ENCODE data around the gene FRMD4A. TPM values are rescaled to one million over a fixed set of nuclear protein-coding genes. Genes with fewer than 3 reads are reported as not detected.
A peak's percentile ranks its signal among the peaks of the same experiment; 100 is the strongest.

Gene FRMD4A
- total RNA-seq, 2 experiments from 2014 or later, result 0.88 to 1.4 TPM

DNA sequence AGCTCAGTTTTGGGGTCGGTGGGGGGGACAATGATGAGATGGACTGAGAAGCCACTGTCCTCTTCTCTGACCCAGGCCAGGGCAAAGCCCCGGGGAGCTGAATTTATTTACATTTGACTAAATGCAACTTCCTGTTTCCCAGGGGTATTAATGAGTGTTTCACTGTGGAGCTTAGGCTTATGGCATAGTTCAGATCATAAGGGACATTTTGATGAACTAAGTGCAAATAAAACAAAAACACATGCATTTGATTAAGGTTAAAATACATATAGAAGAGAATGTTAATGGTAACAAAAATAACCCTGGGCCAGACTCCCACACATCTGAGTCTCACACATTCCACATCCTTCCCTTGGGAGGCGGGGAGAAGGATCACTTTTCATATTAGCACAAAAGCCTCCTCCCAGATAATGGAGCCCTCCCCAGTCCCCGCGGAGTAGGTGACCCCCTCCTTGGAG, 320.6 kb downstream of the FRMD4A start:
- H3K27me3 Mint-ChIP-seq, result peaks cover 26% of the 10 kb centered on the region
- peak overlapping the region; percentile 62 for H3K27ac Mint-ChIP-seq
- peak; percentile 6 for ATAC-seq (ENCODE audit: low read depth)
- peaks cover 25% of the 10 kb centered on the region for H3K4me1 Mint-ChIP-seq
- no peaks in the 10 kb centered on the region for H3K9me3 Mint-ChIP-seq
- no peaks in the 10 kb centered on the region for H3K36me3 Mint-ChIP-seq
- DNase-seq, result no peak
- POLR2A ChIA-PET, result no interaction called here
- peak overlapping the region; percentile 68 for H3K4me3 Mint-ChIP-seq

DNA sequence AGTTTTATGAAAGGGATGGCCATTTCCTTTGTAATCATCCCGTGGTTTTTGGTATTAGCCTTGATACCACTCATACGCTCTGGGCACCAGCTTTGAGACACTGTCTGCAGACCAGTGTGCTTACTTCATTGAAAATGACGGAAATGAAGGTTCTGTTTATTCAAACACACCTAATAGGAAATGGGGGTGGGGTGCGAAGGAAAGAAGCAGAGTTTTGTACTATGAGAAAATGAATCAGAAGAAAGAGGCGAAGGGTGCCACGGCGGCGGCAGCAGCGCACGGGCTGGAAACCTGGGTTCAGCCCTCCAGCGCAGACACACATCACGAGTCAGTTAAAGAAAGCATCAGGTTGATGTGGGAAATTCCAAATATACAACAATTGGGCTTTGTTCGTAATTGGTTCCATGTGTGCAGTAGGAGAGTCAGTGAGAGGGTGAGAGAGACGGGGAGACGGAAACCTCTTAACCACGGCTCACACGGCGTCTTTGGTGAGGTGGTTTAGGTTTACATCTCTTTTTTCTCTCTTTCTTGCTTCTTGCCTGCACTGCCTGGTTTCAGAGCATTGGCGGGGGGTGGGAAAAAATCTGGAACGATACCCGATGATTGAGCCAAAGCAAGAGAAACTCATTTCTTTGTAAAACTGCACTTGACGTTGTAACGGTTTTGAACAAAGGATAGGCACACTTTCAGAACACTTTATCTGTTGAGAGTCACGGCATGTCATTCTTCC, 321.2 kb downstream of the FRMD4A start:
- Mint-ChIP-seq H3K4me3 (peak overlapping the region; percentile 68), H3K4me1 (peaks cover 25% of the 10 kb centered on the region), H3K27ac (peak overlapping the region; percentile 62), H3K9me3 (no peaks in the 10 kb centered on the region), H3K36me3 (no peaks in the 10 kb centered on the region), H3K27me3 (peaks cover 26% of the 10 kb centered on the region)
- POLR2A ChIA-PET, result no interaction called here
- peak; percentile 76 for ATAC-seq (ENCODE audit: low read depth)
- DNase-seq, result peak; percentile 45

DNA sequence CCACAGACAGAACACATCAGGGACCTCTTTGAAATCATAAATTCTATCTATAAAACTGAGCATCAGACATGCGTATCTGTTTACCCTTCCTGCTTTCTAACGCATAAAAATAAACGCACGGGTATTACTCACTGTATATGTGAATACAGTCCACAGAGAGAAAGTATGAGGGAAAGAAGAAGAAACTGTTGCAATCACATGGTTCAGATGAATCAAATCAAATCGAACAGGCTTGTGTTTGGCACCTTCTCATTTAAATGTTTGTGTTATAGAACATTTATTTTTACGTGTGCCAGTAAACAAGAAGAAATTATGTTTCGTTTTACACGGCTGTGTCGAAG, 322.0 kb downstream of the FRMD4A start:
- POLR2A ChIA-PET, result interaction anchor here (0.7 kb wide), 2 partner anchors 177 to 348 kb away, joined by 3 read pairs; no protein-coding TSS in a partner anchor
- H3K4me3 Mint-ChIP-seq, result peak overlapping the region; percentile 68
- H3K4me1 Mint-ChIP-seq, result peaks cover 30% of the 10 kb centered on the region
- H3K27ac Mint-ChIP-seq, result no peak overlapping the region
- H3K36me3 Mint-ChIP-seq, result no peaks in the 10 kb centered on the region
- no peak for ATAC-seq (ENCODE audit: low read depth)
- H3K27me3 Mint-ChIP-seq, result peaks cover 26% of the 10 kb centered on the region
- H3K9me3 Mint-ChIP-seq, result no peaks in the 10 kb centered on the region
- DNase-seq, result no peak

GRCh38 chr10:14004536-14004935, 326.2 kb downstream of the FRMD4A start:
- ATAC-seq (ENCODE audit: low read depth) (no peak), DNase-seq (no peak)
- H3K4me1 Mint-ChIP-seq, result peaks cover 31% of the 10 kb centered on the region
- H3K4me3 Mint-ChIP-seq, result no peak overlapping the region
- peaks cover 1% of the 10 kb centered on the region for H3K9me3 Mint-ChIP-seq
- POLR2A ChIA-PET, result no interaction called here
- H3K27ac Mint-ChIP-seq, result no peak overlapping the region
- H3K36me3 Mint-ChIP-seq, result no peaks in the 10 kb centered on the region
- peaks cover 18% of the 10 kb centered on the region for H3K27me3 Mint-ChIP-seq

GRCh38 chr10:14003517-14004184, 327.1 kb downstream of the FRMD4A start:
- POLR2A ChIA-PET, result interaction anchor here (0.9 kb wide), 1 partner anchor 181 kb away, joined by 3 read pairs; no protein-coding TSS in a partner anchor

GRCh38 chr10:14001298-14002040, 329.3 kb downstream of the FRMD4A start:
- Mint-ChIP-seq H3K9me3 (peaks cover 1% of the 10 kb centered on the region), H3K27ac (no peak overlapping the region)

More at GRCh38 chr10:14003517-14004184, 327.1 kb downstream of the FRMD4A start:
- Mint-ChIP-seq H3K4me3 (peak overlapping the region; percentile 37), H3K27ac (no peak overlapping the region), H3K27me3 (peaks cover 18% of the 10 kb centered on the region), H3K36me3 (no peaks in the 10 kb centered on the region), H3K9me3 (peaks cover 1% of the 10 kb centered on the region), H3K4me1 (peaks cover 24% of the 10 kb centered on the region)
- DNase-seq (no peak), ATAC-seq (ENCODE audit: low read depth) (peak; percentile 81)

GRCh38 chr10:13998163-13998835, 332.4 kb downstream of the FRMD4A start:
- H3K36me3 Mint-ChIP-seq, result no peaks in the 10 kb centered on the region
- H3K27ac Mint-ChIP-seq, result no peak overlapping the region
- peaks cover 6% of the 10 kb centered on the region for H3K4me1 Mint-ChIP-seq
- H3K9me3 Mint-ChIP-seq, result peaks cover 1% of the 10 kb centered on the region
- POLR2A ChIA-PET, result no interaction called here
- peaks cover 2% of the 10 kb centered on the region for H3K27me3 Mint-ChIP-seq
- no peak overlapping the region for H3K4me3 Mint-ChIP-seq
- ATAC-seq (ENCODE audit: low read depth) (no peak), DNase-seq (no peak)

More at GRCh38 chr10:14001298-14002040, 329.3 kb downstream of the FRMD4A start:
- ATAC-seq (ENCODE audit: low read depth), result no peak
- Mint-ChIP-seq H3K36me3 (no peaks in the 10 kb centered on the region), H3K27me3 (peaks cover 4% of the 10 kb centered on the region), H3K4me3 (no peak overlapping the region), H3K4me1 (peaks cover 14% of the 10 kb centered on the region)
- DNase-seq, result no peak
- POLR2A ChIA-PET, result no interaction called here

GRCh38 chr10:13997650-13998049, 333.1 kb downstream of the FRMD4A start:
- Mint-ChIP-seq H3K4me1 (peaks cover 2% of the 10 kb centered on the region), H3K4me3 (no peak overlapping the region), H3K9me3 (peaks cover 1% of the 10 kb centered on the region), H3K36me3 (no peaks in the 10 kb centered on the region), H3K27me3 (peaks cover 2% of the 10 kb centered on the region), H3K27ac (no peak overlapping the region)
- POLR2A ChIA-PET, result no interaction called here
- no peak for ATAC-seq (ENCODE audit: low read depth)
- DNase-seq, result no peak

DNA sequence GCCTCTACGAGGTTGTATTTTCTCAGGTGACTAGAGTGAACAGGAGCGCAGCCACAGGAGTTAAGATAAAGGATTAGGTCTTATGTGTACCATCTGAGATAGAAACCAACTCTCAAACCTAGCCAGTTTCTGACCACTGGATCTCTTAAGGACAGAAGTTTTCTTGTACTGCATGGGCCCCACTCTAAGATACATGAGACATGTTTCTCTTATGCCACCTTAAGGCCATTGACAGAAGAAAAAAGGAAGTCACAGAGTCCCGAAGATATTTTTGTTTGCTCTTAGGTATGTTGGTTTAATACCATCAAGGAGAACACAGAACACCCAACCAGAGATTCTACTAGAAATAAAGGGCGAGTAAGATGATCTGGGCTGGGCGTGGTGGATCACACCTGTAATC, 335.8 kb downstream of the FRMD4A start:
- no peak for ATAC-seq (ENCODE audit: low read depth)
- no peaks in the 10 kb centered on the region for H3K9me3 Mint-ChIP-seq
- H3K4me3 Mint-ChIP-seq, result no peak overlapping the region
- no peak overlapping the region for H3K27ac Mint-ChIP-seq
- POLR2A ChIA-PET, result no interaction called here
- peaks cover 2% of the 10 kb centered on the region for H3K4me1 Mint-ChIP-seq
- no peaks in the 10 kb centered on the region for H3K36me3 Mint-ChIP-seq
- no peak for DNase-seq
- H3K27me3 Mint-ChIP-seq, result peaks cover 3% of the 10 kb centered on the region

DNA sequence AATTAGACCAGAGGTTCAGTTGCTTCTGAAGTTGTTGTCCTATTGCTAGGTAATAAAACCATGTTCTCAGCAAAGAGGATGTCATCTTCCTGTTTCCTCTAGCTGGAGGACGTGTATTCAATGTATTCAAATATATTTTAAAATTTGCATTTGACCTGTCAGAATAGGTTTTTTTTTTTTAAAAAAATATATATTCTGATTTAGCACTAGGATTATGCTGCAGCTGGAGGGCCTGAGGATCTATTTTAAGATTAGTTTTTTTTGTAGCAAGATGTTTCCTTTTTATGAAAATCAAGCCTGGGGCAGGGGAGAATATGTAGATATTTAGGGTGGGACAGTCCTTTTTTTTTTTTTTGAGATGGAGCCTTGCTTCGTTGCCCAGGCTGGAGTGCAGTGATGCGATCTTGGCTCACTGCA, 337.0 kb downstream of the FRMD4A start:
- POLR2A ChIA-PET, result no interaction called here
- ATAC-seq (ENCODE audit: low read depth) (no peak), DNase-seq (no peak)
- Mint-ChIP-seq H3K9me3 (no peaks in the 10 kb centered on the region), H3K27me3 (peaks cover 3% of the 10 kb centered on the region), H3K36me3 (no peaks in the 10 kb centered on the region), H3K4me1 (peaks cover 2% of the 10 kb centered on the region), H3K27ac (no peak overlapping the region), H3K4me3 (no peak overlapping the region)

DNA sequence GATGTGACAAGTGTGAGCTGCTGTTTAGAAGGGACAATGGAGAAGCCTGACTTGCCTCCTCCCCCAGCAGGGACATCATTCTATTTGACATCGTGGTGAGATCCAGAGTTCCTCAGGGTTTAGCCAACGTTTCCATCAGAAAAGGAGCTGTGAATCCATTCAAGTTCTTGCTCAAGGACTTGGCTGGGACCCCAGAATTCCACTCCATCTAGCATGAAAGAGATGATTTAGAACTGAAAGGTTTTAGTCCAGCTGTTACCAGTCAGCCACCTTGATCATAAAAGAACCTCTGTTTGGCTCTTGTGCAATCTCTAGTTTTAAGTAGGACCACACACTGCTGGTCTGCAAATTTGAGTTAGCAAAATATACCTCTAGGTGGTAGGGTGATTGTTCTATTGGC, 337.6 kb downstream of the FRMD4A start:
- peaks cover 2% of the 10 kb centered on the region for H3K4me1 Mint-ChIP-seq
- POLR2A ChIA-PET, result no interaction called here
- H3K36me3 Mint-ChIP-seq, result no peaks in the 10 kb centered on the region
- H3K9me3 Mint-ChIP-seq, result no peaks in the 10 kb centered on the region
- peaks cover 3% of the 10 kb centered on the region for H3K27me3 Mint-ChIP-seq
- DNase-seq, result no peak
- H3K27ac Mint-ChIP-seq, result no peak overlapping the region
- H3K4me3 Mint-ChIP-seq, result no peak overlapping the region
- ATAC-seq (ENCODE audit: low read depth), result no peak

GRCh38 chr10:13991353-13991752, 339.4 kb downstream of the FRMD4A start:
- H3K36me3 Mint-ChIP-seq, result no peaks in the 10 kb centered on the region
- no peaks in the 10 kb centered on the region for H3K9me3 Mint-ChIP-seq
- H3K4me1 Mint-ChIP-seq, result peaks cover 3% of the 10 kb centered on the region
- POLR2A ChIA-PET, result no interaction called here
- H3K27me3 Mint-ChIP-seq, result peaks cover 3% of the 10 kb centered on the region
- no peak for ATAC-seq (ENCODE audit: low read depth)
- H3K27ac Mint-ChIP-seq, result no peak overlapping the region
- no peak for DNase-seq
- H3K4me3 Mint-ChIP-seq, result no peak overlapping the region

- no peaks in the 10 kb centered on the region for H3K9me3 Mint-ChIP-seq
- H3K4me3 Mint-ChIP-seq, result no peak overlapping the region
- peaks cover 3% of the 10 kb centered on the region for H3K4me1 Mint-ChIP-seq
- H3K36me3 Mint-ChIP-seq, result no peaks in the 10 kb centered on the region
- ATAC-seq (ENCODE audit: low read depth), result no peak
- POLR2A ChIA-PET, result no interaction called here
- H3K27me3 Mint-ChIP-seq, result peaks cover 3% of the 10 kb centered on the region
- H3K27ac Mint-ChIP-seq, result no peak overlapping the region
- DNase-seq, result no peak
These were observed 339.8 kb downstream of the FRMD4A start for GRCh38 chr10:13990946-13991345.

Data from activated naive CD8-positive, alpha-beta T cell treated with anti-CD3 and anti-CD28 coated beads, Interleukin-2, amount 10 ng/mL, durations not matched to agents 7 days and 5 days (primary cell).